GM13976 (cell line): ENCODE results near the gene ISOC2.

Source experiments
- DNase-seq: peaks from one replicate; pipeline ENCODE4 v3.0.0; 2012; ENCODE audit warnings: low spot score
- CTCF ChIP-seq: IDR thresholded peaks from 2 replicates; pipeline ENCODE4 v1.5.1; 2012; ENCODE audit warnings: borderline replicate concordance, mild to moderate bottlenecking; ENCODE audit not compliant: insufficient read depth; ENCODE audit errors: extremely low read depth, missing control alignments, control extremely low read depth
- in situ Hi-C: fragments of 300-500 bp; cut with MboI; formaldehyde crosslinking; loops from one replicate; pipeline ENCODE4 v1.12.0; 2022; ENCODE audit warnings: low sequenced_read_pairs, mixed read lengths, inconsistent platforms; ENCODE audit not compliant: unreplicated experiment

Gene ISOC2

GRCh38 chr19:55461259-55461973 lies at the start of gene ISOC2:
Gene ISOC2 (minus strand): TSS chr19:55461642. CDS start chr19:55456486, 5,156 bp downstream.
- TF ChIP-seq CTCF: no peak
- DNase-seq: peak; percentile 100
- in situ Hi-C loops: no loop called here

GRCh38 chr19:55508120-55508519 lies 46.7 kb upstream of the ISOC2 start:
- no peak for TF ChIP-seq CTCF
- in situ Hi-C loops: no loop called here
- DNase-seq: no peak

GRCh38 chr19:55504981-55505380 lies 43.5 kb upstream of the ISOC2 start:
- in situ Hi-C loops: no loop called here
- no peak for DNase-seq
- TF ChIP-seq CTCF: no peak

- DNase-seq: no peak
- no peak for TF ChIP-seq CTCF
- in situ Hi-C loops: no loop called here
These were observed 42.8 kb upstream of the ISOC2 start for GRCh38 chr19:55504252-55504603.

- in situ Hi-C loops: no loop called here
- peak; percentile 99 for DNase-seq
- TF ChIP-seq CTCF: peak; percentile 99
These were observed 42.2 kb upstream of the ISOC2 start for GRCh38 chr19:55503502-55504251.

GRCh38 chr19:55503157-55503501 lies 41.7 kb upstream of the ISOC2 start:
- in situ Hi-C loops: no loop called here

More at GRCh38 chr19:55503157-55503501, 41.7 kb upstream of the ISOC2 start:
- no peak for TF ChIP-seq CTCF
- no peak for DNase-seq
